ENCODE data around the gene MERTK.

MERTK gene

DNA sequence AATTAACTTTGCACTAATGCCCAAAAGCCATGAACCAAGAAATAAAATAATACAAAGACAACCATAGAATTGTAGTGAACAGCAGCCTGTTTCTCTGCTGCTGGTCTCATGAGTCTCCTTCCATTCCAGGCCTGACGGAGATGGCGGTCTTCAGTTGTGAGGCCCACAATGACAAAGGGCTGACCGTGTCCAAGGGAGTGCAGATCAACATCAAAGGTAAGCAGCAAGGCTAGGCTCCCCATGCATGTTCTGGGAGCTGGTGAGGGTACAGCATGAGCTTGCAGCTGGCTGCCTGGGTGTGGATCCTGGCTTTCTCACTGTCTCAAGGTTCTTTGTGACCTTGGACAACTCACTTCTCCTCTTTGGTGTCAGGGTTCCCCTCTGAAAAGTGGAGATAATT is 66.7 kb downstream of the MERTK start:
- H2AFZ ChIP-seq (ENCODE audit: low read length) = no peak overlapping the region
- no peaks in the 10 kb centered on the region for H3K79me2 ChIP-seq (ENCODE audit: insufficient read depth, low read length)
- H3K9me2 ChIP-seq (replicated peaks; ENCODE audit: low read depth, low read length) = no peaks in the 10 kb centered on the region
- H3K36me3 ChIP-seq (ENCODE audit: insufficient read depth, low read length) = peaks cover 20% of the 10 kb centered on the region
- H3K4me1 ChIP-seq (ENCODE audit: insufficient read depth, low read length, poor library complexity, severe bottlenecking) = no peaks in the 10 kb centered on the region
- no peaks in the 10 kb centered on the region for H4K20me1 ChIP-seq (ENCODE audit: insufficient read depth, low read length, poor library complexity, severe bottlenecking)
- H3K27me3 ChIP-seq (ENCODE audit: insufficient read depth, low read length, poor library complexity, severe bottlenecking) = no peaks in the 10 kb centered on the region
- TF ChIP-seq CTCF (conservative IDR thresholded peaks at IDR 0.05; ENCODE audit: low read length) (no peak), EZH2phosphoT487 (IDR thresholded peaks at IDR 0.05; ENCODE audit: borderline replicate concordance) (no peak)
- no peak overlapping the region for H3K4me2 ChIP-seq (ENCODE audit: low read depth, low read length, poor library complexity, severe bottlenecking)
- no peak overlapping the region for H3K9ac ChIP-seq (ENCODE audit: low read depth, low read length, poor library complexity, severe bottlenecking)
- H3F3A ChIP-seq (ENCODE audit: low read depth) = no peaks in the 10 kb centered on the region
- H3K9me3 ChIP-seq (ENCODE audit: insufficient read depth, low read depth, low read length) = no peaks in the 10 kb centered on the region
- no peak overlapping the region for H3K4me3 ChIP-seq (ENCODE audit: low read length, poor library complexity, severe bottlenecking)

GRCh38 chr2:111966241-111966640 is 67.8 kb downstream of the MERTK start:
- no peak overlapping the region for H3K4me3 ChIP-seq (ENCODE audit: low read length, poor library complexity, severe bottlenecking)
- no peak overlapping the region for H3K9ac ChIP-seq (ENCODE audit: low read depth, low read length, poor library complexity, severe bottlenecking)
- H3F3A ChIP-seq (ENCODE audit: low read depth) = no peaks in the 10 kb centered on the region
- no peaks in the 10 kb centered on the region for H3K9me3 ChIP-seq (ENCODE audit: insufficient read depth, low read depth, low read length)
- H3K4me1 ChIP-seq (ENCODE audit: insufficient read depth, low read length, poor library complexity, severe bottlenecking) = no peaks in the 10 kb centered on the region
- H3K79me2 ChIP-seq (ENCODE audit: insufficient read depth, low read length) = no peaks in the 10 kb centered on the region
- no peak overlapping the region for H2AFZ ChIP-seq (ENCODE audit: low read length)
- H4K20me1 ChIP-seq (ENCODE audit: insufficient read depth, low read length, poor library complexity, severe bottlenecking) = no peaks in the 10 kb centered on the region
- TF ChIP-seq CTCF (conservative IDR thresholded peaks at IDR 0.05; ENCODE audit: low read length) (no peak), EZH2phosphoT487 (IDR thresholded peaks at IDR 0.05; ENCODE audit: borderline replicate concordance) (no peak)
- peaks cover 20% of the 10 kb centered on the region for H3K36me3 ChIP-seq (ENCODE audit: insufficient read depth, low read length)
- H3K9me2 ChIP-seq (replicated peaks; ENCODE audit: low read depth, low read length) = no peaks in the 10 kb centered on the region
- no peaks in the 10 kb centered on the region for H3K27me3 ChIP-seq (ENCODE audit: insufficient read depth, low read length, poor library complexity, severe bottlenecking)
- no peak overlapping the region for H3K4me2 ChIP-seq (ENCODE audit: low read depth, low read length, poor library complexity, severe bottlenecking)

DNA sequence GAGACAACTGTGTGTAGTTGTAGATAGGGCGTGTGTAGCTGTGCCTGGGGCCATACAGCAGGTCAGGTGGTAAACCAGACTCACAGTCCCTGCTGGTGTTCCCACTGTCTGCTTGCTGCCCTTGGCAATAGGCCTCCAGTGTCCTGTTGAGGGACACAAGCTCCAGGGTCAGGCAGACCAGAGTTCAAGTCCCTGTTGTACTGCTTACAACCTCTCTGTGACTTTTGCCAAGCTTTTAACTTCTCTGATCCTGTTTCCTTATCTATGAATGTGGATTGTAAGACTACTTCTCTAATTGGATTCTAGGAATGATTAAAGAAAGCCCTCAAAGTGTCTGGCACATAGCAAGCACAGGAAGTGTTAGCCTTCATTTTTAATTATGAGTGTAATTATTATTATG is 68.6 kb downstream of the MERTK start:
- Histone ChIP-seq H3K4me3 (ENCODE audit: low read length, poor library complexity, severe bottlenecking) (no peak overlapping the region), H3K79me2 (ENCODE audit: insufficient read depth, low read length) (no peaks in the 10 kb centered on the region), H3K4me2 (ENCODE audit: low read depth, low read length, poor library complexity, severe bottlenecking) (no peak overlapping the region), H3K9me3 (ENCODE audit: insufficient read depth, low read depth, low read length) (no peaks in the 10 kb centered on the region), H3F3A (ENCODE audit: low read depth) (no peaks in the 10 kb centered on the region), H3K4me1 (ENCODE audit: insufficient read depth, low read length, poor library complexity, severe bottlenecking) (no peaks in the 10 kb centered on the region), H3K9ac (ENCODE audit: low read depth, low read length, poor library complexity, severe bottlenecking) (no peak overlapping the region), H3K27me3 (ENCODE audit: insufficient read depth, low read length, poor library complexity, severe bottlenecking) (no peaks in the 10 kb centered on the region), H4K20me1 (ENCODE audit: insufficient read depth, low read length, poor library complexity, severe bottlenecking) (no peaks in the 10 kb centered on the region), H2AFZ (ENCODE audit: low read length) (no peak overlapping the region), H3K36me3 (ENCODE audit: insufficient read depth, low read length) (peaks cover 20% of the 10 kb centered on the region), H3K9me2 (replicated peaks; ENCODE audit: low read depth, low read length) (no peaks in the 10 kb centered on the region)
- TF ChIP-seq EZH2phosphoT487 (IDR thresholded peaks at IDR 0.05; ENCODE audit: borderline replicate concordance) (no peak), CTCF (conservative IDR thresholded peaks at IDR 0.05; ENCODE audit: low read length) (no peak)

Data from Loucy (cell line).